ENCODE data around the gene COL28A1. TPM values are rescaled to one million over a fixed set of nuclear protein-coding genes. Genes with fewer than 3 reads are reported as not detected.

COL28A1 gene
- polyA plus RNA-seq, 3 donors = 0.51 to 3.0 (median 0.79) TPM

DNA sequence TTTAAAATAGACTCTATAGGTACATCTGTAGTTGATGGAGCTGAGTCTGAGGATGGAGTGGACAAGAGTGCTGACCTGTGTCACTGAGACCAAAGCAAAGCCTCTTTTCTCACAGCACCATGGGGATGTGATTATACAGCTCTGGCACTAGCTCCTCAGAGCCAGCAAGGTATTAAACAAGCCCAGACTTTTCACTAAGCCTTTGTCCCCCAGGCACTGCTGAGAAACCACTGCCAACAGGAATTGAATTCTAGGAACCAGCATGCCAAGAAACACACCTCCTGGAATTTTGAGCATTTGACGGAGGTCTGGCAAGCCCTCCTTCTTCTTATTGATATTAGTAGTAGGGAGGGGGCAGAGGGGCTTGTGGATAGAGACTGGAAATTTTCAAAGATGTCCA lies 206.3 kb downstream of the COL28A1 start:
- H3K27ac ChIP-seq (ENCODE audit: low read depth, low read length) = no peak overlapping the region
- 13 to 46% (median 23%) methylated on average over 1 of the region's 1 CpG for WGBS, 3 donors

DNA sequence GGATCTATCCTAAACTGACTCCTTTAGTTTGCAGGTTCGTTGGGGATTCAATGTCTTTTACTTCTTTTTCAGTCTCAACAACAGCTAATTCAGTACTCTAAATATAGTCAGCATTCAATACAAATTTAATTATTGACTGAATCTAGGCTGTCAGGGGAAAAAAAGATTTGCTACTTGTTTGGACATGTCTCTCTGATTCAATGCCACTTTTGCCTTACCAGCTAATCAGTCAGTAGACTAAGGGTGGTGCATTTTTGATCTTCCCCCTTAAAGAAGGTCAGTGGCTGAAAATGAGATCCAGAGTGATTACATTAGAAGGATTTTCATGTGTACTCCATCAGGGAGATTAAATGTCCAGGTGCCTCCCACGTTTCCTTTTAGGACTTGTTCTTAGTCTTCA lies 208.2 kb downstream of the COL28A1 start:
- no peak overlapping the region for H3K27ac ChIP-seq (ENCODE audit: low read depth, low read length)
- 58 to 64% (median 64%) methylated on average over 2 of the region's 2 CpGs for WGBS, 3 donors

DNA sequence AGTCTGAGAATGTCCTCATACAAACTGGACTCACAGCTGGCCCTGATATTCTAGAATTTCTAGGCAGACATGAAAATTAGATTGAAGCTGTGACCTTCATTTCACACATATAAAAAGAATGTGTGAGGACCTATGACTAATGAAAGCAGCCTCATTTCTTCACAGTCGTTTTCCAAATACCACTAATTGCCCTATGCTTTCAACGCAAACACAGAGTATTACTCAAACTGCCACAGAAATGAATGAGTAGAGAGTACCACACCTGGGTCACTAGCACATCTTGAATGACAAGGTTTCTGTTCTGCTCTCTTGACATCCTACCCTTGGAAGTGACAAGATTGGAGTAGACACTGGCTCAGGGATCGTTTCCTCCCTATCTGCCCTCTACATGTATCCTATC lies 211.0 kb downstream of the COL28A1 start:
- WGBS, 3 donors = 73 to 83% (median 78%) methylated on average over 3 of the region's 3 CpGs
- H3K27ac ChIP-seq (ENCODE audit: low read depth, low read length) = no peak overlapping the region

DNA sequence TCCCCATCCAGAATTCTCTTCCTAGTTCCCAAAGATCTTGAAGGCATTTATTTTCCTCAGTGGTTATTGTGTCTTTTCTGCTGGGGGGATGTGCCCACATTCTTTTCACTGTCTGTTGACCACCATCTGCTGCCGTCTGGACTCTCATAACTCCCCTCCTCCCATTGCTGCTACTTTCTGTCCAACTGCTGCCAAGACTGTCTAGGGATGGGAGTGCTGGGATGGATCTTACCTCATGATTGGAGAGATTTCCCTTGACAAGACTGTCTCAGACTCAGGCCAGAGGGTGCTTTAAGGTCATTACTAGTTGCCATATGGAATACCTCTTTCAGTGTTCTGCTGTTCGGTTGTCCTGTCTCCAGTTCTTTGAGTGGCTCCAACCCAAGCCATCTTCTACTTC lies 211.8 kb downstream of the COL28A1 start:
- 60 to 93% (median 65%) methylated on average over 2 of the region's 2 CpGs for WGBS, 3 donors
- no peak overlapping the region for H3K27ac ChIP-seq (ENCODE audit: low read depth, low read length)

DNA sequence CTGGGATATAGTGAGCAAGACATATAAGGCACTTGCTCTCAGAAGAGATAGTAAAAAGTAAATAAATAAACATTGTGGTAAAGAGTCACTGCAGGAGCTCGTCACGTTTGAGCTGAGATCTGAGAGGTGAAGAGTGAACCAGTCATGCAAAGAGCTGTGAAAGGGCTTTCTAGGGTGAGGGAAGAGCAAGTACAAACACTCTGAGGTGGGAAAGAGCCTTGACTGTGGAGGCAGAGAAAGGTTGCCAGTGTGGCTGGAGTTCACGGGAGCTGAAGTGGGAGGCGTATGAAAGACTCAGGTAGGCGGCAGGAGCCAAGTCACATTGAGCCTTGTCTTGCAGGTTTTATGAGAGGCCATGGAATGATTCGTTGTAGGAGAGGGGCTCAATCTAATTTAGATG lies 212.3 kb downstream of the COL28A1 start:
- 71 to 74% (median 74%) methylated on average over 6 of the region's 6 CpGs for WGBS, 3 donors
- H3K27ac ChIP-seq (ENCODE audit: low read depth, low read length) = no peak overlapping the region

DNA sequence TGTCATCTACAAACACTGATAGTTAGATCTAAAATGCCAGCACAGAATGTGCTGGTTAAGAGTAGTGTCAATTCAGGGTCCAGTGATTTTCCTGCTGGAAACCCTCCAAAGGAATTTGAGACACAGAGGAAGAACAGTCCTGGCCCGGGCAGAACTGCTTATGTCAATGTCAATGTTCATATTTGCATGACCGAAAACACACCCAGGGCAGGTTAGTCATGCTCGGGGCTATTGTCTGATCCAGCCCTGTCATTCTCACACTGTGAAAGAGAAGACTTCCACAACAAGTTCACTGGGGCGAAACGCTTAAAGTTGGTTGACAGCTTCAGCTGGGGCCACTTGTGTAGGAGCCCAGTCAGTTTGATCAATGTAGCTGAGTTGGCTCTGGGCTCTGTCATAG lies 214.0 kb downstream of the COL28A1 start:
- no peak overlapping the region for H3K27ac ChIP-seq (ENCODE audit: low read depth, low read length)
- 58 to 65% (median 64%) methylated on average over 5 of the region's 5 CpGs for WGBS, 3 donors

DNA sequence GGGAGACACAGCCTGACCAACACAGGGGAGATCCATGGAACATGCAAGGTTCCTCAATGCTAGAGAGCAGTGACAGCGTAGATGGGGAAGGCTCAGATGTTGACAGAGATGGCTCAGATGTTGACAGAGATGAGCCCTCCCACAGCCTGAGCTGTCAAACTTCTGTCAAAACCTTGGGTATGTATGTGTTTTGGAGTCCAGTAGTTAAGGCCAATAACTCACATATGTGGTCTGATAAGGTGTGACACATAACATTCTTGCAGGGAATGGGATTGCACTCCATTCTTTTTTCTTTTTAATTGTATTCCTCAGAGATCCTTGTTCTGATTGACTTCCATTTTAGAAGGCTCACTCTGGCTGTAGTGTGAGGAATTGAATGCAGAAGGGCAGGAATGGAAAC lies 217.1 kb downstream of the COL28A1 start:
- no peak overlapping the region for H3K27ac ChIP-seq (ENCODE audit: low read depth, low read length)
- 78 to 92% (median 86%) methylated on average over 1 of the region's 1 CpG for WGBS, 3 donors

DNA sequence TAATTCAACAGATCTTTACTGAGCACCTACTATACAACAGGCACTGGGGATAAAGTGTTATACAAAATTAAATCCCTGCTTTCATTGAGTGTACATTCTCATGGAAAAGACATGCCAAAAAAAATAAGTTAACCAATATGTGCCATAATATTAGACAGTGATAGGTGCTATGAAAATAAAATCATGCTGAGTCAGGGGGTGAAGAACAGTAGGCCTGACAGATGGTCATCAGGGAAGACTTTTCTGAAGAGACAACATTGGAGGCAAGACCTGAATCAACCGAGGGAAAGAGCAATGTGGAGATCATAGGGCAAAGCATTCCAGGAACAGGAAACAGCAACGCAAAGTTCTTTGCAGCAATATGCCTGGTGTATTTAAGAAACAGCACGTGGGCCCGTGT lies 217.8 kb downstream of the COL28A1 start:
- 74 to 87% (median 78%) methylated on average over 4 of the region's 4 CpGs for WGBS, 3 donors
- H3K27ac ChIP-seq (ENCODE audit: low read depth, low read length) = no peak overlapping the region

DNA sequence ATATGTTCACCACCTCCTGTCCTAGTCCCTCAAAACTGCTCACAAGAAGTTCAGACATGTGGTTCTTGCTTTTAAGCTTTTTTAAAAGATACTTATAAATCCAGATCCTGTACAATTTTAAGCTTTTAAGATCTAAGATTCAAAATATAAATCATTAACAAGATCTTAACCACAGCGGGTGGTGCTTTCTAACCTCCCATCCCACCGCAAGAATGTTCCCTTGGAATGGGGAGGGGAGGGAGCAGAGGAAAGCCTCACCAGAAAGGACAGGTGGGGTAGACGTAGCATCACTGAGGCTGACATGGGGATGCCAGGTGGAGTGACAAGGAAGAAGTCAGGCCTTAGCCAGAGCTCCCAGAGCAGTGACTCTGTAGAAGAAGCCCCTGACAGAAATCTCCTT lies 219.8 kb downstream of the COL28A1 start:
- WGBS, 3 donors = 72 to 87% (median 83%) methylated on average over 3 of the region's 3 CpGs

GRCh38 chr7:7312323-7312722 lies 223.3 kb downstream of the COL28A1 start:
- WGBS, 3 donors = 77 to 82% (median 80%) methylated on average over 2 of the region's 2 CpGs
- H3K27ac ChIP-seq (ENCODE audit: low read depth, low read length) = no peak overlapping the region

More for the DNA sequence above, 219.8 kb downstream of the COL28A1 start:
- no peak overlapping the region for H3K27ac ChIP-seq (ENCODE audit: low read depth, low read length)

GRCh38 chr7:7311001-7311400 lies 224.7 kb downstream of the COL28A1 start:
- WGBS, 3 donors = 86 to 97% (median 95%) methylated on average over 2 of the region's 2 CpGs
- no peak overlapping the region for H3K27ac ChIP-seq (ENCODE audit: low read depth, low read length)

GRCh38 chr7:7309203-7309602 lies 226.5 kb downstream of the COL28A1 start:
- 97 to 100% (median 99%) methylated on average over 1 of the region's 1 CpG for WGBS, 3 donors
- no peak overlapping the region for H3K27ac ChIP-seq (ENCODE audit: low read depth, low read length)

Other genes with a start within 250 kb of the COL28A1 start
- gene MIOS, start 31.0 kb upstream of the COL28A1 start, polyA plus RNA-seq = 10 to 100 TPM; 12.6 to 15.1 (median 13.5) TPM
- 10 to 100 TPM; 10.2 to 17.9 (median 10.9) TPM for gene UMAD1, start 104.9 kb upstream of the COL28A1 start, polyA plus RNA-seq
- 10 to 100 TPM in 2 of 3 donors, 1 to 10 TPM in 1; 9.8 to 30.9 (median 19.6) TPM for gene RPA3, start 182.7 kb upstream of the COL28A1 start, polyA plus RNA-seq